K562 (cell line): ENCODE measurements around the gene STOM. TPM values are rescaled to one million over a fixed set of nuclear protein-coding genes. Genes with fewer than 3 reads are reported as not detected.

Source experiments
- ATAC-seq: fragments of 200-7000 bp; cut with Tn5 transposase; 3 replicates; pipeline ENCODE4 v1.9.1; 2020; ENCODE audit warnings: moderate library complexity
- BruUV-seq: library from RNA; stranded (reverse); fragments of 400-500 nt; replicated peaks from 2 replicates; lab custom pipeline; 2021; lab: Mats Ljungman, UMichigan
- CTCF ChIA-PET: fragments of 300-600 bp; formaldehyde crosslinking; extraction: SDS; loops from one replicate; lab custom pipeline; 2021; ENCODE audit warnings: low intra/inter-chr PET ratio; lab: Yijun Ruan, JAX
- POLR2A ChIA-PET: fragments of 300-600, 350-650 bp; sonication (Branson Sonifier 250); formaldehyde crosslinking; extraction: SDS; loops from one replicate; lab custom pipeline; 2021; ENCODE audit warnings: antibody characterized with exemption, inconsistent platforms; lab: Yijun Ruan, JAX
- DNase-seq, 4 experiments: peaks; one replicate each; pipeline versions ENCODE4 v3.0.0 to v3.0.0-alpha.2; 2011 to 2018; ENCODE audit warnings: low spot score in 3 of 4, mixed read lengths in 3 of 4; ENCODE audit errors: extremely low read depth in 1 of 4
- FAIRE-seq: peaks from 2 replicates; lab custom pipeline; 2011; peaks lifted over from hg19 to GRCh38; lab: Jason Lieb, UNC
- H2AFZ ChIP-seq: 2 replicates; pipeline ENCODE4 v1.6.0; 2011; ENCODE audit warnings: low read depth, low read length, control low read depth, inconsistent platforms
- H3K27ac ChIP-seq: fragments of 200-600 bp; 3 replicates; pipeline ENCODE4 v1.8.0; 2011; ENCODE audit warnings: low read depth, mild to moderate bottlenecking, control low read depth, inconsistent platforms, low read length, moderate library complexity, mixed read lengths; ENCODE audit errors: extremely low read depth
- H3K27me3 ChIP-seq, 2 experiments: fragments of 300-600 bp in 1 of 2; 2 replicates in 1 of 2; 3 replicates in 1 of 2; pipeline versions ENCODE4 v1.6.0 to v1.8.0; 2011; ENCODE audit warnings: inconsistent platforms in 2 of 2, low read length in 2 of 2, mild to moderate bottlenecking in 1 of 2, mixed read lengths in 1 of 2, moderate library complexity in 1 of 2; ENCODE audit not compliant: control insufficient read depth in 2 of 2, insufficient read depth in 2 of 2
- H3K36me3 ChIP-seq: fragments of 300-600 bp; 3 replicates; pipeline ENCODE4 v1.8.0; 2011; ENCODE audit warnings: mild to moderate bottlenecking, low read length, inconsistent platforms; ENCODE audit not compliant: control insufficient read depth, insufficient read depth
- H3K4me1 ChIP-seq, 2 experiments: fragments of 200-600 bp in 1 of 2; replicated peaks in 1 of 2; 2 replicates in 1 of 2; 3 replicates in 1 of 2; pipeline versions ENCODE4 v1.5.1 to v1.8.0; 2011; ENCODE audit warnings: inconsistent platforms in 2 of 2, low read length in 2 of 2, mild to moderate bottlenecking in 1 of 2, mixed read lengths in 1 of 2, moderate library complexity in 1 of 2; ENCODE audit not compliant: control insufficient read depth in 2 of 2, insufficient read depth in 2 of 2
- H3K4me2 ChIP-seq: 2 replicates; pipeline ENCODE4 v1.6.1; 2011; ENCODE audit warnings: low read length, control low read depth, inconsistent platforms, mixed read lengths; ENCODE audit not compliant: insufficient read depth
- H3K4me3 ChIP-seq: fragments of 200-600 bp; sonication (generic), shearing (Covaris generic); 2 replicates; pipeline ENCODE4 v1.5.1; 2016; ENCODE audit warnings: control low read depth, inconsistent platforms
- H3K79me2 ChIP-seq: fragments of 200-600 bp; 3 replicates; pipeline ENCODE4 v1.8.0; 2011; ENCODE audit warnings: low read length, inconsistent platforms; ENCODE audit not compliant: control insufficient read depth, insufficient read depth
- H3K9ac ChIP-seq, 2 experiments: 2 replicates each; pipeline versions ENCODE4 v1.6.0 to v1.6.1; 2011; ENCODE audit warnings: low read depth in 2 of 2, low read length in 2 of 2, control low read depth in 1 of 2, inconsistent platforms in 1 of 2, mild to moderate bottlenecking in 1 of 2, mixed read lengths in 1 of 2; ENCODE audit not compliant: insufficient read depth in 1 of 2
- H3K9me1 ChIP-seq: one replicate; pipeline ENCODE4 v1.6.0; 2011; ENCODE audit warnings: inconsistent platforms, mild to moderate bottlenecking, low read length, moderate library complexity; ENCODE audit not compliant: control insufficient read depth, insufficient read depth
- H3K9me3 ChIP-seq: replicated peaks from 2 replicates; pipeline ENCODE4 v1.5.1; 2011; ENCODE audit warnings: low read depth, low read length, inconsistent platforms; ENCODE audit not compliant: control insufficient read depth, insufficient read depth
- H4K20me1 ChIP-seq: replicated peaks from 2 replicates; pipeline ENCODE4 v1.6.1; 2011; ENCODE audit warnings: low read length, inconsistent platforms, mixed read lengths; ENCODE audit not compliant: control insufficient read depth, insufficient read depth
- E4F1 ChIP-seq: fragments of 250-450 bp; sonication (Bioruptor Pico); IDR thresholded peaks from 2 replicates; pipeline ENCODE4 v1.5.0; 2021; ENCODE audit warnings: mild to moderate bottlenecking, borderline replicate concordance
- IRF1 ChIP-seq: sonication (generic); formaldehyde crosslinking; IDR thresholded peaks from 2 replicates; pipeline ENCODE4 v1.8.0; 2022; ENCODE audit warnings: missing genetic modification reagents, mild to moderate bottlenecking, borderline replicate concordance
- MCM7 ChIP-seq, 2 experiments: fragments of 450-650 bp; IDR thresholded peaks; 2 replicates each; pipeline ENCODE4 v1.6.1; 2016 to 2018
- SAFB ChIP-seq: fragments of 200-400 bp; formaldehyde crosslinking; IDR thresholded peaks from 2 replicates; pipeline ENCODE4 v1.6.1; 2017; ENCODE audit warnings: low read depth, low read length, borderline replicate concordance
- TRIM25 ChIP-seq: fragments of 450-650 bp; IDR thresholded peaks from 2 replicates; pipeline ENCODE4 v1.7.0; 2016; ENCODE audit warnings: borderline replicate concordance
- ZNF318 ChIP-seq, 2 experiments: fragments of 450-650 bp; IDR thresholded peaks; 2 replicates each; pipeline ENCODE4 v1.6.1; 2016; ENCODE audit warnings: mild to moderate bottlenecking in 2 of 2, borderline replicate concordance in 1 of 2, low read depth in 1 of 2, moderate library complexity in 1 of 2
- ZNF384 ChIP-seq: IDR thresholded peaks from 2 replicates; pipeline ENCODE4 v1.6.1; 2012; ENCODE audit warnings: low read depth, low read length, improper control_type of control experiment
- ZNF699 ChIP-seq: fragments of 250-450 bp; sonication (Bioruptor Pico); IDR thresholded peaks from 2 replicates; pipeline ENCODE4 v1.8.0; 2021; ENCODE audit warnings: mild to moderate bottlenecking, moderate library complexity; ENCODE audit not compliant: insufficient replicate concordance
- WGBS: fragments of 100-300 bp; shearing (Covaris generic); methylation state at CpG from one replicate; pipeline ENCODE4 v1.1.6; 2016; ENCODE audit warnings: low coverage, mixed read lengths; ENCODE audit not compliant: insufficient coverage; ENCODE audit errors: missing lambda C conversion rate; 5-methylcytosine and 5-hydroxymethylcytosine counted together
- in situ Hi-C: fragments of 300-500 bp; cut with MboI; formaldehyde crosslinking; loops from 4 replicates; pipeline ENCODE4 v1.15.0; 2018; ENCODE audit warnings: inconsistent platforms, mixed read lengths
- intact Hi-C: fragments of 100-400 bp; cut with micrococcal nuclease; formaldehyde crosslinking; loops from 2 replicates; pipeline ENCODE4 v1.14.2; 2022
- polyA plus RNA-seq, 8 experiments: library from polyadenylated mRNA; depleted of rRNA in 4 of 8; stranded (reverse) in 5 of 8; unstranded in 3 of 8; fragments of >200 nt; fragmentation: Nextera tagmentation in 2 of 8; fragmentation: Illumina TruSeq in 1 of 8; extraction: Ambion mirVana in 2 of 8; extraction: Trizol in 1 of 8; gene quantifications; 2 replicates each; pipeline versions ENCODE4 v1.2.1 to v1.2.3, GENCODE V29; 2011 to 2014; ENCODE audit warnings: inconsistent platforms in 1 of 8, missing spikeins in 1 of 8
- total RNA-seq, 7 experiments: library from RNA; depleted of rRNA in 6 of 7; stranded (reverse); fragments of >200 nt in 6 of 7; fragmentation: Illumina TruSeq in 2 of 7; extraction: Trizol in 2 of 7; gene quantifications; 2 replicates each; pipeline versions ENCODE4 v1.2.1 to v1.2.3, GENCODE V29; 2011 to 2021; ENCODE audit warnings: low replicate concordance in 1 of 7

The STOM gene
- total and polyA plus RNA-seq, 9 of the 15 experiments (the other 6 are each of a cell fraction or from before 2014, with no cell fraction given) = 23.2 to 140 (median 43.9) TPM

- no peak for FAIRE-seq
- Histone ChIP-seq H3K4me2 (no peak overlapping the region), H3K79me2 (peaks cover 2% of the 10 kb centered on the region; the same call in 1 of the 3 replicates), H3K9ac (no peak overlapping the region), H3K27ac (no peak overlapping the region), H2AFZ (no peak overlapping the region), H3K4me1 (no peaks in the 10 kb centered on the region; a peak in 2 of 5 replicates), H3K27me3 (no peaks in the 10 kb centered on the region), H3K4me3 (no peak overlapping the region), H3K36me3 (peaks cover 38% of the 10 kb centered on the region), H3K9me3 (no peaks in the 10 kb centered on the region), H3K9me1 (no peaks in the 10 kb centered on the region), H4K20me1 (no peaks in the 10 kb centered on the region)
- BruUV-seq = no TSS peak
- in situ Hi-C loops = no loop called here
- CTCF ChIA-PET = no interaction called here
- POLR2A ChIA-PET = interaction anchor here (1.5 kb wide), 1 partner anchor 14 kb away, joined by 9 read pairs; no protein-coding TSS in a partner anchor
- intact Hi-C loops = no loop called here
- WGBS = 78% methylated on average over 3 of the region's 3 CpGs
- ATAC-seq = no peak
- no peak for DNase-seq
- TF ChIP-seq MCM7 (IDR thresholded peaks at IDR 0.05) = no peak
- TF ChIP-seq ZNF384 = no peak
- no peak for TF ChIP-seq IRF1 (CRISPR knock-in tag)
- TF ChIP-seq ZNF318 (IDR thresholded peaks at IDR 0.05; ENCODE audit: borderline replicate concordance in 1 of 2, low read depth in 1 of 2) = no peak
- TF ChIP-seq E4F1 = no peak
- no peak for TF ChIP-seq SAFB
- no peak for TF ChIP-seq ZNF699
- TF ChIP-seq TRIM25 = no peak
Observed at GRCh38 chr9:121357011-121357410, 13.0 kb downstream of the STOM start.
